ENCODE data around the gene CLEC2L.

DNA sequence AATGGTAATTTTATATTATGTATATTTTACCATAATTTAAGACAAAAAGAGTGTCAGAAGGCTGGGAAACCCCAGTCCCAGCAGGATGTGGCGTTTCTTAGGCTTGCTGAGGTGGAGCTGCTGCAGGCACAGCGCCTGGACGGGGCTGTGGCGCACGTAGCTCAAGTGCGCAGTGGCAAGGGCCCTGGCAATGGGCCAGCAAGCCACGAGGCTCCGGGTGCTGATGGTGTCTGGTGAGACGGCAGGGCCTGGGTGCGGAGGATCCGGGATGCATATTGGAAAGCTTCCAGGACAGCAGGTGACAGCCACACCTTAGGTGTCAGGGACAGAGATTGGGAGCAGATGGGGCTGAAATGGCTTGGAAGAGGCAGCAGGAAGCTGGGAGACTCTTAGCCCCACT lies 37.2 kb downstream of the CLEC2L start:
- TF ChIP-seq, protein P1, sequence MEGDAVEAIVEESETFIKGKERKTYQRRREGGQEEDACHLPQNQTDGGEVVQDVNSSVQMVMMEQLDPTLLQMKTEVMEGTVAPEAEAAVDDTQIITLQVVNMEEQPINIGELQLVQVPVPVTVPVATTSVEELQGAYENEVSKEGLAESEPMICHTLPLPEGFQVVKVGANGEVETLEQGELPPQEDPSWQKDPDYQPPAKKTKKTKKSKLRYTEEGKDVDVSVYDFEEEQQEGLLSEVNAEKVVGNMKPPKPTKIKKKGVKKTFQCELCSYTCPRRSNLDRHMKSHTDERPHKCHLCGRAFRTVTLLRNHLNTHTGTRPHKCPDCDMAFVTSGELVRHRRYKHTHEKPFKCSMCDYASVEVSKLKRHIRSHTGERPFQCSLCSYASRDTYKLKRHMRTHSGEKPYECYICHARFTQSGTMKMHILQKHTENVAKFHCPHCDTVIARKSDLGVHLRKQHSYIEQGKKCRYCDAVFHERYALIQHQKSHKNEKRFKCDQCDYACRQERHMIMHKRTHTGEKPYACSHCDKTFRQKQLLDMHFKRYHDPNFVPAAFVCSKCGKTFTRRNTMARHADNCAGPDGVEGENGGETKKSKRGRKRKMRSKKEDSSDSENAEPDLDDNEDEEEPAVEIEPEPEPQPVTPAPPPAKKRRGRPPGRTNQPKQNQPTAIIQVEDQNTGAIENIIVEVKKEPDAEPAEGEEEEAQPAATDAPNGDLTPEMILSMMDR (IDR thresholded peaks at IDR 0.05; ENCODE audit: insufficient read depth, low read length, poor library complexity, severe bottlenecking) = no peak
- TF ChIP-seq EZH2phosphoT487 (conservative IDR thresholded peaks at IDR 0.05; ENCODE audit: low read length) = no peak
